ENCODE measurements around the gene ACAD8.
"Not testable (repeated sequence)": the region's sequence is repeated elsewhere in the genome, so short reads cannot be mapped to it uniquely, and the experiment has no call there.

Gene ACAD8

GRCh38 chr11:134242376-134242775 lies 11.0 kb upstream of the ACAD8 start:
- no peak for DNase-seq

GRCh38 chr11:134243913-134244312 lies 9.5 kb upstream of the ACAD8 start:
- no peak for DNase-seq

- DNase-seq = no peak
These were observed 8.8 kb upstream of the ACAD8 start for GRCh38 chr11:134244593-134244992.

GRCh38 chr11:134245434-134245833 lies 7.9 kb upstream of the ACAD8 start:
- DNase-seq = no peak

- DNase-seq = no peak
These were observed 7.3 kb upstream of the ACAD8 start for GRCh38 chr11:134246100-134246499.

- DNase-seq = no peak
These were observed 6.7 kb upstream of the ACAD8 start for GRCh38 chr11:134246678-134247077.

GRCh38 chr11:134248910-134249480 lies 4.4 kb upstream of the ACAD8 start:
- DNase-seq = no peak

- DNase-seq = no peak
These were observed 3.1 kb upstream of the ACAD8 start for GRCh38 chr11:134250246-134250645.

GRCh38 chr11:134250675-134251074 lies 2.7 kb upstream of the ACAD8 start:
- DNase-seq = no peak

- DNase-seq = peak; percentile 68
These were observed 801 bp upstream of the ACAD8 start for GRCh38 chr11:134252346-134253187.

GRCh38 chr11:134254433-134255183 lies 1.2 kb downstream of the ACAD8 start:
- no peak for DNase-seq

- DNase-seq = not testable (repeated sequence)
These were observed 1.8 kb downstream of the ACAD8 start for GRCh38 chr11:134255184-134255561.

- no peak for DNase-seq
These were observed 3.7 kb downstream of the ACAD8 start for GRCh38 chr11:134257101-134257500.

- no peak for DNase-seq
These were observed 5.2 kb downstream of the ACAD8 start for GRCh38 chr11:134258577-134258976.

GRCh38 chr11:134260503-134260902 lies 7.1 kb downstream of the ACAD8 start:
- DNase-seq = no peak

GRCh38 chr11:134260983-134261382 lies 7.6 kb downstream of the ACAD8 start:
- DNase-seq = no peak

GRCh38 chr11:134261626-134262488 lies 8.5 kb downstream of the ACAD8 start:
- peak; percentile 28 for DNase-seq

- no peak for DNase-seq
These were observed 11.8 kb downstream of the ACAD8 start for GRCh38 chr11:134264966-134265764.

GRCh38 chr11:134266440-134266839 lies 13.1 kb downstream of the ACAD8 start:
- no peak for DNase-seq

- no peak for DNase-seq
These were observed 13.5 kb downstream of the ACAD8 start for GRCh38 chr11:134266841-134267251.

GRCh38 chr11:134267461-134267860 lies 14.1 kb downstream of the ACAD8 start:
- DNase-seq = no peak

GRCh38 chr11:134267966-134268365 lies 14.6 kb downstream of the ACAD8 start:
- no peak for DNase-seq
